GM12873 (cell line): ENCODE measurements around the gene CLCN1.
A peak's percentile ranks its signal among the peaks of the same experiment; 100 is the strongest.

Source experiments
- TF ChIP-seq, protein P1 (sequence below): IDR thresholded peaks from 2 replicates; pipeline ENCODE4 v1.5.1; 2012; ENCODE audit warnings: low read depth, mild to moderate bottlenecking, moderate library complexity, low read length, control low read depth; ENCODE audit not compliant: insufficient read depth; ENCODE audit errors: missing control alignments

Gene CLCN1

DNA sequence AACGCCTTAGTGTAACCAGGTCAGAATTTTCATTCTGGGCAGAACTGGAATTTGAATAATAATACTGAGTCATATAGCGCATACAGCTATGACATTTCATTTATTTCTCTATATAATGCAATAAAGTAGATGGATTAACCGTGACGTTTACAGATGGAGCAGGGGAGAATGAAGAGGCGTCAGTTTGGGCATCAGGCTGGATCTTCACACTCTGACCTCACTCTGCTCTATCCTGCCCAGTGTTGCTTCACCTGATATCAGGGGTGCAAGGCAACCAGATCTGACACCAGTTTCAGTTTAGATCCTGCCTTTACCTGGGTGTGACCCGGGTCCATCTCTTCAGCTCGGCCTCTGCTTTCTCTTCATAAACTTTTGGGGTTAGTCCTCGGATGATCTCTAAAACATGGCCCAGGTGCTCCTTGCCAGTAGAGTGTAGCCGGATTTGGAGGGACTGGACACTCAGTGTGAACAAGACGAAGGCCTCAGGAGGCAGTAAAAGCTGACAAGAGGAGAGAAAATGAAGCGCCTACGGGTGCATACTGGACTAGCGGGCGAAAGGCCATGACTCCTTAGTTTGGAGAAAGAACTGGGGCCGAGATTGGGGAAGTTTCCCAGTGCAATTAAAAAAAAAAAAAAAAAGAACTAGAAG, 63.8 kb downstream of the CLCN1 start:
- TF ChIP-seq, protein P1, sequence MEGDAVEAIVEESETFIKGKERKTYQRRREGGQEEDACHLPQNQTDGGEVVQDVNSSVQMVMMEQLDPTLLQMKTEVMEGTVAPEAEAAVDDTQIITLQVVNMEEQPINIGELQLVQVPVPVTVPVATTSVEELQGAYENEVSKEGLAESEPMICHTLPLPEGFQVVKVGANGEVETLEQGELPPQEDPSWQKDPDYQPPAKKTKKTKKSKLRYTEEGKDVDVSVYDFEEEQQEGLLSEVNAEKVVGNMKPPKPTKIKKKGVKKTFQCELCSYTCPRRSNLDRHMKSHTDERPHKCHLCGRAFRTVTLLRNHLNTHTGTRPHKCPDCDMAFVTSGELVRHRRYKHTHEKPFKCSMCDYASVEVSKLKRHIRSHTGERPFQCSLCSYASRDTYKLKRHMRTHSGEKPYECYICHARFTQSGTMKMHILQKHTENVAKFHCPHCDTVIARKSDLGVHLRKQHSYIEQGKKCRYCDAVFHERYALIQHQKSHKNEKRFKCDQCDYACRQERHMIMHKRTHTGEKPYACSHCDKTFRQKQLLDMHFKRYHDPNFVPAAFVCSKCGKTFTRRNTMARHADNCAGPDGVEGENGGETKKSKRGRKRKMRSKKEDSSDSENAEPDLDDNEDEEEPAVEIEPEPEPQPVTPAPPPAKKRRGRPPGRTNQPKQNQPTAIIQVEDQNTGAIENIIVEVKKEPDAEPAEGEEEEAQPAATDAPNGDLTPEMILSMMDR: no peak

DNA sequence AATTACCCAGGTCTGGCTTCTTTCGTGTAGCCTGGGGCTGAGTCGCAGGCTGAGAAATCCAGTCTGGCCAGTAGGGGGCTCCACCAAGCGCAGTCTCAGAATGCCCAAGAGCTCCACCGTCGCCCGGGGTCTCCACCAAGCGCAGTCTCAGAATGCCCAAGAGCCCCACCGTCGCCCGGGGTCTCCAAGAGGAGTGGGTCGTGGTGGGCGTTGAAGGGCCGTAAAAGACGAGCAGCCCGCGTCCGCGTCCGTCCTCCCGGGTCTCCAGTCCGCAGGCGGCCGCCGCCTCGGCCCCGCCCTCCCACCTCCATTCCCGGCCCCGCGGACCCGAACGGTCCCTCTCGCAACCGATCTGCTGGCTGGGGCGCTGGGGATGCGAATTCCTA, 64.3 kb downstream of the CLCN1 start:
- TF ChIP-seq, protein P1: peak; percentile 86

GRCh38 chr7:143380646-143381426, 64.9 kb downstream of the CLCN1 start, which contains the start of gene ZYX:
Gene ZYX (plus strand): TSS chr7:143381345. CDS start chr7:143381572, 227 bp downstream.
- TF ChIP-seq, protein P1: no peak

GRCh38 chr7:143381427-143382125, 65.7 kb downstream of the CLCN1 start:
- TF ChIP-seq, protein P1: no peak

DNA sequence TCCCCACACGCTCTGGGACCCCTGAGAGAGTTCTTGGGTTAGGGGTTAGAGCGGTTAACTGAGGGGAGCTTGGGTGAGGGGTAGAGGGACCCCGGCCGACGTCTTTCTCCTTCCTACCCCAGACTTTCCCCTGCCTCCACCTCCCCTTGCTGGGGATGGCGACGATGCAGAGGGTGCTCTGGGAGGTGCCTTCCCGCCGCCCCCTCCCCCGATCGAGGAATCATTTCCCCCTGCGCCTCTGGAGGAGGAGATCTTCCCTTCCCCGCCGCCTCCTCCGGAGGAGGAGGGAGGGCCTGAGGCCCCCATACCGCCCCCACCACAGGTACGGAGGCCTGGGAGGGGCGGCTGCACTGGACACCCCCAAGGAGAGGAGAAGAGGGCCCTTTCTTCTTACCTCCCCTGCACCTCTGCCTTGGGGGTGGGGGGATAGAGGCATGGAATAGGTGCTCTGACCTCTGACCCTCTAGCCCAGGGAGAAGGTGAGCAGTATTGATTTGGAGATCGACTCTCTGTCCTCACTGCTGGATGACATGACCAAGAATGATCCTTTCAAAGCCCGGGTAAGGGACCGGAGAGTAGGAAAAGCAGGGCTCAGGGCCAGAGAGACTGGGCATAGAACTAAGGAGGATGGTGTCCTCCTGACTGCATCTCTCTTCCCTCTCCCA, 66.3 kb downstream of the CLCN1 start:
- TF ChIP-seq, protein P1: no peak

DNA sequence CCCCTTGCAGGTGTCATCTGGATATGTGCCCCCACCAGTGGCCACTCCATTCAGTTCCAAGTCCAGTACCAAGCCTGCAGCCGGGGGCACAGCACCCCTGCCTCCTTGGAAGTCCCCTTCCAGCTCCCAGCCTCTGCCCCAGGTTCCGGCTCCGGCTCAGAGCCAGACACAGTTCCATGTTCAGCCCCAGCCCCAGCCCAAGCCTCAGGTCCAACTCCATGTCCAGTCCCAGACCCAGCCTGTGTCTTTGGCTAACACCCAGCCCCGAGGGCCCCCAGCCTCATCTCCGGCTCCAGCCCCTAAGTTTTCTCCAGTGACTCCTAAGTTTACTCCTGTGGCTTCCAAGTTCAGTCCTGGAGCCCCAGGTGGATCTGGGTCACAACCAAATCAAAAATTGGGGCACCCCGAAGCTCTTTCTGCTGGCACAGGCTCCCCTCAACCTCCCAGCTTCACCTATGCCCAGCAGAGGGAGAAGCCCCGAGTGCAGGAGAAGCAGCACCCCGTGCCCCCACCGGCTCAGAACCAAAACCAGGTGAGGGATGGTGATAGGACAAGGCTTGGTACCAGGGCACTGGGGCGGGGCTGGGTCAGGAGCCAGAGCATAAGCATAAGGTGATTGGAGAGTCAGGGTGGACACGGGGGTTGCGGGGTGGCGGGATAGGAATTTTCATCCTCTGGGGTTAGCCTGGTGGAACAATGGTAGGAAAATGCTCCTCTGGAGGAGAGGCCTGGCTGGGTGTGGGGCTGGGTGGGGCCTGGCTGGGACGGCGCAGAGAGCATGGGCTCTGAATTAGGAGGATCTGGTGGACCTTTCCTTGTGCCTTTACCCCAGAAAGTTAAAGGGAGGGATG, 67.1 kb downstream of the CLCN1 start:
- TF ChIP-seq, protein P1: no peak
